Measurements from ENCODE around the gene TMX2. TPM values are rescaled to one million over a fixed set of nuclear protein-coding genes. Genes with fewer than 3 reads are reported as not detected.

TMX2 gene
- total and polyA plus RNA-seq, 9 of the 15 experiments (the other 6 are each of a cell fraction or from before 2014, with no cell fraction given): 176 to 433 (median 227) TPM

GRCh38 chr11:57667736-57668433 lies 44.5 kb upstream of the TMX2 start, which contains the start of gene ZDHHC5:
TSS of gene ZDHHC5 (plus strand) at chr11:57668114. CDS start at chr11:57673091, 4,977 bp downstream.
- no TSS peak for BruUV-seq (replicated peaks)
- Histone ChIP-seq H2AFZ (ENCODE audit: low read depth, low read length) (peak within 1 kb of the TSS; percentile 99), H3K9me3 (replicated peaks; ENCODE audit: control insufficient read depth, insufficient read depth, low read depth, low read length) (no peaks in the 10 kb centered on the region), H3K27ac (ENCODE audit: extremely low read depth, low read depth, low read length) (peak within 1 kb of the TSS; percentile 99), H3K9me1 (ENCODE audit: control insufficient read depth, insufficient read depth, low read length) (no peaks in the 10 kb centered on the region), H3K27me3 (ENCODE audit: control insufficient read depth in 2 of 2, insufficient read depth in 2 of 2, low read length in 2 of 2) (no peaks in the 10 kb centered on the region), H3K4me3 (peak within 1 kb of the TSS; percentile 98), H3K79me2 (ENCODE audit: control insufficient read depth, insufficient read depth, low read length) (peaks cover 50% of the 10 kb centered on the region), H3K36me3 (ENCODE audit: control insufficient read depth, insufficient read depth, low read length) (peaks cover 27% of the 10 kb centered on the region), H3K9ac (ENCODE audit: insufficient read depth in 1 of 2, low read depth in 2 of 2, low read length in 2 of 2) (peak within 1 kb of the TSS; percentile 99 to 100), H3K4me1 (replicated peaks in 1 of 2; ENCODE audit: control insufficient read depth in 2 of 2, insufficient read depth in 2 of 2, low read length in 2 of 2) (peaks cover 8 to 9% of the 10 kb centered on the region in 2 experiments; a peak in 4 of 5 replicates), H4K20me1 (replicated peaks; ENCODE audit: control insufficient read depth, insufficient read depth, low read length) (no peaks in the 10 kb centered on the region), H3K4me2 (ENCODE audit: insufficient read depth, low read length) (peak within 1 kb of the TSS; percentile 96)
- ChIA-PET POLR2A (interaction anchor here (0.5 to 1.6 kb wide), 4 partner anchors 9 to 113 kb away, joined by 3 to 6 read pairs (median 4); partner anchors contain the start of genes CLP1 and UBE2L6), CTCF (ENCODE audit: low intra/inter-chr PET ratio) (interaction anchor here (1.1 kb wide), 1 partner anchor 133 kb away, joined by 3 read pairs; no protein-coding TSS in a partner anchor)
- peak; percentile 97 to 99 (median 98) for DNase-seq (ENCODE audit: extremely low read depth in 1 of 4, low spot score in 3 of 4)
- WGBS (ENCODE audit: insufficient coverage, low coverage, missing lambda C conversion rate): under 1% methylated on average over 67 of the region's 96 CpGs
- intact Hi-C loops (cut with micrococcal nuclease) (loop anchor here (1.0 to 10.0 kb wide), 6 partner anchors 44 to 910 kb away; partner anchors contain the start of genes MED19, SELENOH and TMX2), in situ Hi-C loops (cut with MboI) (loop anchor here (10.0 to 25.0 kb wide), 2 partner anchors 137 to 844 kb away; partner anchors contain the start of gene OR5B21)
- peak; percentile 98 for FAIRE-seq
- peak; percentile 94 for ATAC-seq
- TF ChIP-seq MIER1 (IDR thresholded peaks at IDR 0.05; ENCODE audit: low read depth) (no peak), GATAD2B (IDR thresholded peaks at IDR 0.05; ENCODE audit: borderline replicate concordance) (peak; percentile 87; the same call in 1 of the 2 replicates), ZNF12 (CRISPR knock-in tag; IDR thresholded peaks at IDR 0.05) (0 out of 2 replicates have a peak, but pooled peaks have one; percentile 46), ZBTB9 (CRISPR knock-in tag; IDR thresholded peaks at IDR 0.05) (peak; percentile 40; the same call in 1 of the 2 replicates), E2F3 (CRISPR knock-in tag; IDR thresholded peaks at IDR 0.05) (no peak), HINFP (tag; conservative IDR thresholded peaks at IDR 0.05; ENCODE audit: low read depth) (no peak), ZNF212 (CRISPR knock-in tag; IDR thresholded peaks at IDR 0.05) (no peak), HDAC2 (IDR thresholded peaks at IDR 0.05) (no peak), OTX1 (CRISPR knock-in tag; IDR thresholded peaks at IDR 0.05) (0 out of 2 replicates have a peak, but pooled peaks have one; percentile 41), MTA1 (IDR thresholded peaks at IDR 0.05; ENCODE audit: borderline replicate concordance) (no peak), TCF7L2 (IDR thresholded peaks at IDR 0.05; ENCODE audit: low read depth, low read length) (no peak), ZNF408 (CRISPR knock-in tag; IDR thresholded peaks at IDR 0.05; ENCODE audit: low read depth) (no peak), ZNF766 (CRISPR knock-in tag; conservative IDR thresholded peaks at IDR 0.05) (peak; percentile 60), ZNF354B (CRISPR knock-in tag; IDR thresholded peaks at IDR 0.05) (no peak), ZNF644 (tag; IDR thresholded peaks at IDR 0.05; ENCODE audit: low read depth) (peak; percentile 67; the same call in 1 of the 2 replicates), FIP1L1 (IDR thresholded peaks at IDR 0.05; ENCODE audit: low read depth, low read length, poor library complexity, severe bottlenecking) (peak; percentile 86), SP1 (CRISPR knock-in tag; IDR thresholded peaks at IDR 0.05) (peak; percentile 19; the same call in 1 of the 2 replicates), ZNF282 (CRISPR knock-in tag; IDR thresholded peaks at IDR 0.05) (no peak; the same call in 1 of the 2 replicates), MEIS2 (IDR thresholded peaks at IDR 0.05; ENCODE audit: partially characterized antibody) (peak; percentile 55), ETV1 (tag; conservative IDR thresholded peaks at IDR 0.05; ENCODE audit: low read depth) (peak; percentile 61)
